Stimulated activated CD4-positive, alpha-beta T cell treated with anti-CD3 and anti-CD28 coated beads, Interleukin-12 subunit alpha, Interleukin-12 subunit beta, amount 100 ng/mL, for 4 hours (primary cell): ENCODE data around the gene PTPRD.

ENCODE experiments used
- DNase-seq: peaks from one replicate; pipeline ENCODE4 v3.0.0-alpha.2; 2020

The PTPRD gene

DNA sequence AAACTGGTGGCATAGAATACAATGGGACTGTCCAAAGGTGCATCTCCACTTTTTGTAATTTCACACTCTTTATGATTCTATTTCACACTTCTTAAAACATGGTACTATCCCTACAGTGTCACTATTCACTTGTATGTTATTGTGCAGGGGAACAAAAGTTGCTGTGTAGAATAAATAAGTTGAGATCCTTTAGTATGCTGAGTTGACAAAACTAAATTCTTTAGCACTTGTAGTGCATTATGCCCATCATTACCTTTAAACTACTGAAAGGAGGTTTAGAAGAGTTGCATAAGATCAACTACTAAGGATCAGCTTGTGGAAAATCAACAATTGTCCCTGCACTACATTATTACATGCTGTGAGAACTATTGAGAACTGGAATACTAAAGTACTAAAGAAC, 1380.9 kb downstream of the PTPRD start:
- DNase-seq, result no peak

DNA sequence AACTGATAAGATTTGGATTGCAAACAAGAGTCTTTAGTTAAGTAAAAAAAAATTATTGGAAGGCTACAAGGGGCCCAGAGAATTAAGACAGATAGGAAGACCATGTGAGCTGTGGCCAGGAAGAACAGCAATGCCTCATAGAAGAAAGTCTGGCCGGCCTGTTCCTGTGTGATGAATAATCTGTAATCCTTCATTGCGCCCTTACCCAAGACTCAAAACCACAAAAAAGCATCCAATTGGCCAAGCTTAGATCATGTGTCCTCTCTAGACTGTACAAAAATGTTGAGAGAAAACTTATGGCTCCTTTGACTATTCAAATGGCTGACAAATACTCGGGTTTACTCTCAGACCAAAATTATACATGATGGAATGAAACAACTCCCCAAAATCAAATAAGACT, 1383.5 kb downstream of the PTPRD start:
- no peak for DNase-seq

DNA sequence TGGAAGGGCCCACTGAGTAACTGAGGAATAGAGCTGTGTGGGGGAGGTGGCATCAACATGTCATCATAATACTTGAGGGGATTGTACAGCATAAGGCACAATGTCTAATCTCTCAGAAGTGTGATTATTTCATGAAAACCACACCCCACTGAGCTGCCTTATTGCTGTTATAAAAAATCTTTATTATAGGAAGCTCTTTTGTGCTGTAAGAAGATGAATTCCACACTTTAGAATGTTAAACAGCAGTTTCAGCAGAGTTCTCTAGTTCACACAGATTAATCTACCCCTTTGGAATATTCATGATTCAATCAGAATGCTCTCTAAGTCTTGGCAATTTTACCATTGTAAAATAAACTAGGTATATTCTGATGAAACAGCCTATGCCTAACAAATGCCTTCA, 1389.6 kb downstream of the PTPRD start:
- DNase-seq, result no peak

DNA sequence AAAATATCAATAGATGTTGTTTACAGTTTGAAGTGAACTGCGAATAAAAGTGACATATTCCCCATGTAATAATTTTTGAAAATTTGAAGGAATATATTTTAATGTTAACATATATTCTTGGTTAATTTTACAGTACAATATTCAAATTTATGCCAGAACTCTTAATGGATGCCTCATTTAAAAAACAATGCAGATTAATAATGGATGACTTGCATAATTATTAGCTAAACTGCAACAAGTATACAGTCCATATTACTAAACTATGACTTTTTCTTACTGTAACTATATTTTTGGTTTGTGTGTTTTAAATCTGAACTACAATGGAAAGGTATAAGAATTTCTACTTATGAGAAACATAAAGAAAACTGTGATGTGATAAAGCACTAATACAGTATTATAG, 1390.1 kb downstream of the PTPRD start:
- no peak for DNase-seq

DNA sequence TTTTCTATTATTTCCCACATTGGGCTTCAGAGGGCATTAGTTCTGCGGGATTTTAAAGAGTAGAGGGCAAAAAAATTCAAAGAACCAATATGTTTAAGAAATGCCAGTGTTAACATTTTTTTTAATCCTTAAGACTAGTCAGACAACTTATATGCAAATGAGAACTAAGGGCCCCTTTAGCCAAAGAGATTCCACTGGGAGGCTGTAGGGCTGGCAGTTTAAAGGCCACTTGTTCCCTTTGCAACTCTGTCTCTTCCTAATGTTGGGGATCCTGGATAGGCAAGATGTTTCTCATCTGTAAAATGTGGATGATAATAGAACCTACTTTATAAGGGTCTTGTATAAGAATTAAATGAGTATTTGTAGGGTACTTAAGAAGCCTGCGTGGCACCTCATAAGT, 1395.9 kb downstream of the PTPRD start:
- DNase-seq, result no peak

DNA sequence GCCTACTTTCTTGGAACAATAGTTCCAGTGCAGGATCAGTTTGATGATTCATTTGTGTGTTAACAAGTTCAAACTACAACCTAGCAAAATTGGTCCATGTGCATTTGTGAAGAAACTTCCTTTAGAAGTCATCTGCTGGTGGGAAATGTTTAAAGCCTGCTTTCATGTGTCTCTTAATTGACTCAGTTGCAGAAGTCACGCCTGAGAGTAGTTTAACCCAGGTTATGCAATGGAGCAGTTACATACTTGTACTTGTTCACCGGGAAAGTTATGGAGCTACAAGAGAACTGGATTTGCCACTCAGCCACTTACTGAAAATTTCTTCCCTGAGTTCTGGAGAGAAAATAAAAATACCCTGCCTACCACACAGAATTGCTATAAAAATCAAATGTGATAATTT, 1397.8 kb downstream of the PTPRD start:
- no peak for DNase-seq

DNA sequence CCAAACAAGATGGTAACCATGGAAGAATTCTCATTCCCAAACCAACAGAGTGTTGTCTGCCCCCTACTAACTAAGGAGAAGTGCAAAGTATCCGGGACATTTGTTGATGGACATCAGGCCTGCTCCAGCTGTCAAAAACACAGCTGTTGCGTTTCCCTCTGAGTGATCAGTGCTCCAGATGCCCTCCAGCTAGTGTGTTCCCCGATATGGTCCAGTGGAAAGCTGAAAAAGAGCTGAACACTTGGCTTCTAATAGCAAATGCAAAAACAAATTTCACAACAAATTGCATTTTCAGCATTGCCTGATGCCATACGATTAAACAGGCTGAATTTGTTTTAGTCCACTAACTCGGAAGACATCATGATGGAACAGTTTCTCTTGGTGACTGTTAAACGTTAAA, 1398.7 kb downstream of the PTPRD start:
- no peak for DNase-seq

DNA sequence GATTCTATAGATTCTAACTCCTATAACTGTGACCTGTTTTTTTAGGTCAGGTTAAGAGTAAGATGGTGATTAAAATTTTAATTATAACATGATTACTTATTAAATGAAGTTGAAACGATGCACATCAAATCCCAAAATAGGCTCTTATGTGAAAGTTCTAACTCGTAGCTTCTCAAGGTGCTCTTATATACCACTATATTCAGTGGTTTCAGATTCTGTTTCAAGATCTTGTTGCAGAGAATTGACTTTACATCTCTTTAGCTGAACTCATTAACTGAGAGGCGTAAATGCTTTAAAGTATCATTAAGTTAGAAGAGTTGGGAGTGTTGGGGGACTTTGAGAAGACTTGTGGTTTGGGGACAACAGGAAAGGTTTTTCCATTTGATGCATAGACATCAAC, 1399.8 kb downstream of the PTPRD start:
- no peak for DNase-seq

DNA sequence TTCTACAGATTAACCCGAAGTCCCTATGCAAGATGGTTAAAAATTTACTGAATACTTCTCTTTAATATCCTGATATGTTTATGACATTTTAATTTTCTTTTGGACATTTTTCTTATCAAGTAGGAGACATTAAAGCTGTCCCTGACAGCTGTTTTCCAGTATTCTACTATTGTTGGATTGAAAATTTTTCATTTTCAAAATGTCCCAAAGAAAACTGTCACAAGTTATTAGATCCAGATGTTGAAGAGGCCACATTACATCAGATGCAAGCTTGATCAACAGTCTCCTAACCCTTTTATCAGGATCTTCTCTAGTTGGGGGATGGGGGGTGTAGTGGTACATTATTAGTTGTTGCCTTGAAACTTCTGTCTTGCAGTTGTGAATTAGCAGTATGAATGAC, 1410.5 kb downstream of the PTPRD start:
- no peak for DNase-seq

DNA sequence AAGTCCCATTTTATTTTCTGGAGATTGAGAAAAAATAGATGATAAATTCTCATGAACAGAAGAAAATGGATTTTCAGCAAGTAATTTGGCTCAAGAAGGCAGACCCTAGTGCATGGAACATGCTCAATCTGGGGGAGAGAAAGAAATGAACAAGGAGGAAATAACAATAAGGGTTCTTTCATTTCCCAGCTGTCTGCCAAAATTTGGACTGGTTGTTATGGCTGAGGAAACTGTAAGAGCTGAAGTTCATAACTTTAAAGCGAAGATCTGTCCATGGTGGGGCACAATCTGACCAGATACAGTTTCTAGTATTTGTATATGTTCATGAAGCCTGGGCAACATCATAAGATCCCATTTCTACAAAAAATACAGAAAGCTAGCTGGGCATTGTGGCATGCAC, 1426.7 kb downstream of the PTPRD start:
- no peak for DNase-seq

DNA sequence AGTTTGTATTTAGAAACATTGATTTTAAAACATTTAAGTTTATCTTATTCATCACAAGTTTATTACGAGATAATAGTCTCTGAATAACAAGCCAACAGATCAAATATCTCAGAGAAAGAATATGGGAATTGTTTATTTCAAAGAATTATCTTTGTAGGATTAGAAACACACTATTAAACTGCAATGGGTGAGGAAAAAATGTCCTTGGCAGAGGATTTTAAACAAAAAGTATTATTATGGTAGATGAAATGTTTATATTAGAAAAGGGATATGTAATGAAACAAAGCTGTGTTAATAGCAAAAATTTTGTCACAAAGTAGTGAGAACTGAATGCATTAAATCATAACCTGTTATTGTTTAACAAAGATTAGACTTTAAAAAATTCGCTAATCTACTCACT, 1430.4 kb downstream of the PTPRD start:
- DNase-seq, result no peak

DNA sequence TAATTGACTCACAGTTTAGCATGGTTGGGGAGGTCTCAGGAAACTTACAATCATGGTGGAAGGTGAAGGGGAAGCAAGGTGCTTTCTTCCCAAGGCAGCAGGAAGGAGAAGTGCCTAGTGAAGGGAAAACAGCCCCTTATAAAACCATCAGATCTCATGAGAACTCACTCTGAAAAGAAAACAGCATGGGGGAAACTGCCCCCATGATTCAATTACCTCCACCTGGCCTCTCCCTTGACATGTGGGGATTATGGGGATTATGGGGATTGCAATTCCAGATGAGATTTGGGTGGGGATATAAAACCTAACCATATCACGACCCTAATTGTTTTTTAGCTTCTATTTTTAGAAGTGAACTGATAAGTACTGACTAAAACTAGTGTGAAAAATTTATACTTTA, 1435.7 kb downstream of the PTPRD start:
- no peak for DNase-seq

DNA sequence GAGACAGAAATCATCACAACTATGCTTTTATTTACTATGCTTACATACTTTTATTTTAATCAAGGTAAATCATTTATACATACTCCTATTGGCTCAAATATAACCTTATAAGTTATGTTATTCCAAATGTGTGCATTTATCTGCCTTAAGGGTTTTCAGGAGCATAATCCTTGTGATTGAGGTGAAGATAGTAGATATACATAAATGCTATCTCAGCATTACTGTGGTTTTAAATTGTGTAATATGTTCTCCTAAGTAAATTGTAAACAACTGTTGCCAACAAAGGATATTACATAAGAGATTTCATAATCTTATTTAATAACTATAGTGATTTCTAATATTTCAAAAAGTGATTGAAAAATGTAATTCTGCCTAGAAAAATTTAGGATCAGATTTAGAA, 1438.4 kb downstream of the PTPRD start:
- no peak for DNase-seq

DNA sequence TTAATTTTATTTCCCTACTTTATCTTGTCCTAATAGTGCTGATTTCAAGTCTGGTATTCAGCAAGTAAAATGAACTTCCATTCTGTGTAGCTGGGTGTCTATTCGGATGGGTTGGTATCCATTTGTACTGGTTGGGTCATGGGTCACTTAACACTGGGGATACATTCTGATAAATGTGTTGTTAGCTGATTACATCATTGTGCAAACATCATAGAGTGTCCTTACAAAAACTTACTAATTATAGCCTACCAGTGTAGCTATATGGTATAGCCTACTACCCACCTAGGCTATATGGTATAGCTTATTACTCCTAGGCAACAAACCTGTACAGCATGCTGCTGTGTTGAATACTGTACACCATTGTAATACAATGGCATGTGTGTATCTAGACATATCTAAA, 1439.5 kb downstream of the PTPRD start:
- no peak for DNase-seq

DNA sequence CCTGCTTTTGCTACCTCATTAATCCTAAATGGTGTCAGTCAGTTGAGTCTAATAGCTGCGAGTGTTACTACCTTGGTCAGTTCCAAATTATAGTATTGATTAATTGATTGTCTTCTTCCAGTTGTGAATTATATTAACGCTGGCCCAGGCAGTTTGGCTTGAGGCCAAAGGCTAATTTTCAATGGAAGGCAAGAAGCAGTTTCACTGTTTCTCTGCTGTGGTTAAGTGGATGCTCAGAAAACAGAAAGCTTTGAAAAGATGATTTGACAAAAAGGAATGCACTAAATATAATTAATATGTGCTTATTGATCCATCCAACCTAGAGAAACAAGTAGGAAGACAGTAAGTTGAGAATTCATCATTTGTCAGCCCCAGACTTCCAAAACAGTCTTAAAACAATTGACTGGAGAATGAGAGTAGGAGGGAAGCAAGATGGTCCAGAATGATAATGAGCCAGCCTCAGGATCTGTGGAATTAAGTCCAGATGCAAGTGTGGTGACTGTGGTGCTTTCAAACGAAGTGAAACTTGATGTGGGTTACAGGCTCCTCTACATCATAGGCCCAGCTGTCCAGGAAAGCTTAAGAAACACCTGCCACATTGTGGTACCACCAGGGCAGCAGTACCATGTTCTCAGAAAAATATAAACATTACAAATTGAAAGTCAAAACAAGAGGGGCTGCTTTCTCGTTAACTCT, 1442.2 kb downstream of the PTPRD start:
- DNase-seq, result no peak

DNA sequence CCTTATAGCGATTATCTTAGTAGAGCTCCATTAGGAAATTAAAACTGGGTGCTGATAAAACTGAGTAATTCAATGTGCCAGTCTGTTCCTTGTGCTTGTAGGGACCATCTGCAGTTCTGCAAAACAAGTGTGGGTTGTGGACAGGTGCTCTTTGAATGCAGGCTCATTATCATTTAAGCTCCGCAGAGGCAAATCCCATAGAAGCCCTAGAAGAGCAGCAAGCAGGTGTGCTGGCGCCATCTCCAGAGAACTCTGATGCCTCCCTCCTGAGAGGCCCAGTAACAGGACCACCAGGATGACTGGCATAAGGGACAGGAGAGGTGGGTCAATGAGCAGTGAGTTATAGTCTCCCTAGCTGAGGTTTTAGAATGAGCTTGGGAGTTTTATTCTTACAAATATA, 1470.8 kb downstream of the PTPRD start:
- DNase-seq, result no peak

DNA sequence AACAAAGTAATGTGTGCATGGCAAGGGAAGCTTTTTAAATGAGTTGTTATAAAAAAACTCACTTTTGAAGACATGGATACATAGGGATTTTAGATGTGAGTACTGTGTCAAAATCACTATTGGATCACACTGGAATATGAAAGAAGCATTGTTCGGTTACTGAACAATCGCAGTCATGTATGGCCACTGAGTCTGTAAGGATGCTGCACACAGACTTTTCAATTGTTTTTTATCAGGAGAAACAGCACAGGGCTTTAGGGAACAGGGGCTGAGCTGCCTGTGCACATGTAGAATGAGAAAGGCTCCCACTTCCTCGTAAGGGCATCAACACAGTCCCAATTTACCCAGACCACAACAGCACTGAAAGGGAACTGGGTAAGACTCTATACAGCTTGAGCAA, 1479.3 kb downstream of the PTPRD start:
- DNase-seq, result no peak

DNA sequence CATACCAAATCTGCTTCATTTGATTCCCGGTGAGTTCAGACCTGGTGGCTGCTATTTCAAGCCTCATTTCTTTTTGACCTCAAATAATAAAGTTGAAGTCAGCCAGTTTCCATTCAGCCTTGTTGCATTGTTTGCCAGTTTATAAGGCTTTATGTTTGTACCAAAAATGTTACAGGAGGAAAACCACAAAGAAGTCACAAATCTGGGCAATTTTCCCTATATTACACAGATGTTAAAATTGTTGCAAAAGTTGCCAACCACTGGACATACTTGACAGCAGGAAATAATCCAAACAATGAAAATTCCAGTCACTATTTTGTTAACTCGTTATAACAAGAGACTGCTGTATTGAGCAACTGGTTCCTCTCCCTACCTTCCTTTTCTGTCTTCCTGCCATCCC, 1488.2 kb downstream of the PTPRD start:
- DNase-seq, result no peak

DNA sequence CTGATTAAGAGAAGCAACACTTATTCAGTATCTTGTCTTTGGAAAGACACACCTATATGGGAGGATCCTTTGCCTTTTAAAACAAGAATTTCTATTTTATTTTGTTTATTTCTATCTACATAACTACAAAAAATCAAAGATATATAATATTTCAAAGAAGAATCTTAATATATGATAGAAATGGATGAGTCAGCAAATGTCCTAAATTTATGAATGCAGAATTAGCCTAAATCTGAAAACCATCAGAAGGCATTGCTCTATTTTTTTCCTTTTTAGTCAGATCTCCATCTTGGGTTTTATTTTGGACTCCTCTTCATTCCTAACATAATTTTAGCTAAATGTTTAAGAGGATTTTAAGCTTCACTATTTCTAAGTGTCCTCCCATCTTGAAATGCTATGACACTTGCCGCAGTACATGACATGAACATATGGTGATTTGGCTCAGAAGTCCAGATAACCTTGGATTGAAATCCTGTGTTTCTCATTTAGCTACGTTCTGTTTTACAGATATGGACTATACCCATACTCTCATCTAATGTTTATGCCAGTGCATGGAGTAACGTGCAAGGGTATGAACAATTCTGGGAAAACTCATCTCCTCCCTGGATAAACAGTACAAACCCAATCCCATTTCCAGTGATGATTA, 1490.4 kb downstream of the PTPRD start:
- no peak for DNase-seq

DNA sequence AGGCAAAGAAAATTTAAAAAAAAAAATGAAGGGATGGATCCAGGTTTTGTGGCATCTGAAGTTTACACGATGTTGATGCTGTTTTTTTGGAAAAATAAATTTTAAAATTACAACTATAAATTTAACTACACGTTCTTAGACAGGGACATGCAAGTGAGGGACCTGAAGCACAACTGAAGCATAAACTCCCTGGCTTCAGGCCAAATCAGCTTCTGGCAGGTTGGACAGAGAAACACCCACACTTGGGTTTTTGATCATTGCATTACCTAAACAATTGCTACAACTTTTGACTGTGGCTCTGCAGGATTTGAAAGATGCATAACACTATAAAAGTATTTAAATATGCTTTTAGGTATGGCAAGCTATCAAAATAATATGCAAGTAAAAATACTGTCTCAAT, 1494.9 kb downstream of the PTPRD start:
- no peak for DNase-seq

DNA sequence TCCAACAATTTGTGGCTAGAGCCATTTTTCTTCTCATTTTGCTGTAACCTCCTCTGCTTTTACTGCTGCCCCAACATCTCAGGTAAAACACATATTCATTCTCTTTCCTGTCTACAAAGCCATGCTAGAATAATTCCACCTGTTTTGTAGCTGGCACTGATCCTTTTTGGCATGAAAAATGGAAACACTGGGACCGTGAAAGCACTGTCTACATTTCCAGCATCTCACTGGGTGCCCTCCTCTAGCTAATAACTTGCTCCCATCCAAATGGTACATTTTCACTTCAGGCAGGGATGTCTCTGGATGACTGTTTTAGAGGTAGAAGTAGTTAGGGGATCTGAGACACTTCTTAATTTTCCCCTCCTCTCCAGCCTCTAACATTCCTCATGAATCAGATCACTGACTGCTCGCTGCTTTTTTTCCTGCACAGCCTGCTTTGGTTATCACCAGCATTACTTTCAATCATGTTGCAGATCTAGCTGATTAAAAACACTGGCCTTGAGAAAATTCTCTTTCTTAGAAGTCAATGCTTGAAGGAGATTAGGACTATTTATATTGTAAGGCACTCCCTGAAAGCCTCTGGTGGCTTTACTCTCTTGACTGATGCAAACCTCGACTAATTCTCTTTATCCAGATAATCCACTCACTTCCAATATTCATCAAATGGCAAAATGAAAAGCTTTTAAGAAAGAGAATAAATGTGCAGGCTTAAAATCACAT, 1500.6 kb downstream of the PTPRD start:
- DNase-seq, result no peak

DNA sequence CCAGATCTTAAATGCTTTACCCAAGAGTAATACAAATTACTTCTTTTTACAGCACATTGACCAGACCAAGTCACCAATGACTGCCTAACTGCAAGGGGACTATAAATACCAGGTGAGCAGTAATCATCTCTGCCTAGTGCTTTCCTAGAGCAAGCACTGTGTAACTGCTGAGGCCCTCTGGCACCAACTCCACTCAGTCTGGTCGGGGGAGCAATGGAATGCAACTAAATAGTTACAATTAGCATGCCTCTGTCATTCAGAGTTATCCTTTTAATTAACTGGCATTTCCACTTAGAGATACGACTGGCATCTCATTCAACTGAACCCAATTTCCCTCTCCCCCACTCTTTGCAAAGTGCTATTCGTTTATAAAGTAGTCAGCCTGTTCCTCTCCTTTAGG, 1504.2 kb downstream of the PTPRD start:
- DNase-seq, result no peak

DNA sequence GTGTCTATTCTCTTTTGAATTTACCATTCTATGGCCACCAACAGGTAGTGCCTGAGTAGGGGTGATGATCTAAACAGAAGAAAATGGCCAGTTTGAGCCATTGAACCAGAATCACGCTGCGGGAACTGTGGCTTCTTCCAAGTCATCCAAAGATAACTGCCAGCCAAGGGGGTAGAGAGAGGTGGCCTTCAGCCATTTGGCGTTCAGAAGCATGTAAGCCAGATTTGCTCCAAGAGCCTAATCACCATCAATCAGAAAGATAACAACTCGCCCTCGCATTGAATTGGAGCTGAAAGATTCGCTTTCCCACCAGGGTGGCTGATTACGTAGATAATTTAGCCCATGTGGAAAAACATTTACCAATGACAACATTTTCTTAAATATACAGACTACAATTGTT, 1510.5 kb downstream of the PTPRD start:
- no peak for DNase-seq

DNA sequence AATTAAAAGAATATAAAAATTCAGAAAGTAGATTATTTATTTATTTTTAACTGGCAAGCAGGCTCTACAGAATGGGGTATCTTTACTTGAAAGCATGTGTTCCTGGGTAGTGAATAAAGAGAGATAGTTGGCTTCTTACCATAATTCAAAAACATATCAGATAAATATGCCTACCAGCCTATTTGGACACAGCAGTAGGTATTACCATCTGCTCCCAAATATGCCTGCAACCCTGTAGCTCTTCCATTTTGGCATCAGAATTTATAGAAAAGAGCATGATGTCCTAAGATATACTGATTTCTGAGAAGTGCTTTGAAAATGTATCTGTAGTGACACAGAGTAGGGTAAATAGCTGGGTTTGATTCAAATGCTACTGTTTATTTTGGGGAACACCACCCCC, 1512.7 kb downstream of the PTPRD start:
- no peak for DNase-seq

DNA sequence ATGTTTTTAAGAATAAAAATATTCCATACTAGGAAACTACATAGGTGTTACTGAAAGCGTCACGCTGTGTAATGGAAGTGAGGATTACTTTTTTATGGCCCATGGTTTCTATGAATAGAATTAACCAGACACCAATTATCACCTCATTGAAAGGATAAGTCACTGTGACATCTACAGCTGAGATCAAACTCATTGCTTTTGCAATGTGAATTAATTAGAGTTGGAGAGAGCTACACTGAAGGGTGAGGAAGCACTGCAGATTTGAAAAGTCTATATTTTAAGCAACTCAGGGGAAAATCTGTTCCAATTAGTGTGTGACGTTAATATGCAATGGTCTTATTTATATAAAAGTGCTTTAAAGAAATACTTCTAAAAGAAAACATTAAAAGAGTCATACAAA, 1513.2 kb downstream of the PTPRD start:
- no peak for DNase-seq
